GM23338 (cell line): ENCODE measurements around the gene LRRC42. TPM values are rescaled to one million over a fixed set of nuclear protein-coding genes. Genes with fewer than 3 reads are reported as not detected.

Source experiments
- ATAC-seq: fragments of 200-7000 bp; cut with Tn5 transposase; 3 replicates; pipeline ENCODE4 v1.9.1; 2020
- DNase-seq: peaks from one replicate; pipeline ENCODE4 v3.0.0-alpha.2; 2015; ENCODE audit warnings: low spot score
- H2AFZ ChIP-seq: fragments of 200-600 bp; sonication (generic); 2 replicates; pipeline ENCODE4 v1.8.0; 2016; ENCODE audit warnings: antibody characterized with exemption, mild to moderate bottlenecking, moderate library complexity
- H3F3A ChIP-seq: fragments of 200-600 bp; sonication (generic); replicated peaks from 2 replicates; pipeline ENCODE4 v1.8.0; 2017; ENCODE audit warnings: antibody characterized with exemption, mixed run types, low read depth
- H3K27ac ChIP-seq: fragments of 200-600 bp; sonication (generic); 2 replicates; pipeline ENCODE4 v1.6.1; 2016; ENCODE audit warnings: low read depth
- H3K27me3 ChIP-seq: fragments of 200-600 bp; sonication (generic); 2 replicates; pipeline ENCODE4 v1.8.0; 2016; ENCODE audit warnings: mild to moderate bottlenecking, mixed run types, moderate library complexity; ENCODE audit not compliant: insufficient read depth
- H3K36me3 ChIP-seq: fragments of 200-600 bp; sonication (generic); 2 replicates; pipeline ENCODE4 v1.8.0; 2016; ENCODE audit warnings: mild to moderate bottlenecking; ENCODE audit not compliant: insufficient read depth
- H3K4me1 ChIP-seq: fragments of 200-600 bp; sonication (generic); 2 replicates; pipeline ENCODE4 v1.8.0; 2016; ENCODE audit warnings: mild to moderate bottlenecking, moderate library complexity; ENCODE audit not compliant: insufficient read depth
- H3K4me2 ChIP-seq: fragments of 200-600 bp; sonication (generic); 2 replicates; pipeline ENCODE4 v1.7.1; 2017; ENCODE audit warnings: mixed run types
- H3K4me3 ChIP-seq: fragments of 200-600 bp; sonication (generic); 2 replicates; pipeline ENCODE4 v1.6.1; 2016; ENCODE audit warnings: mixed run types
- H3K79me2 ChIP-seq: fragments of 200-600 bp; sonication (generic); replicated peaks from 2 replicates; pipeline ENCODE4 v1.8.0; 2017; ENCODE audit warnings: mild to moderate bottlenecking; ENCODE audit not compliant: insufficient read depth
- H3K9me2 ChIP-seq: fragments of 200-600 bp; sonication (generic); 2 replicates; pipeline ENCODE4 v1.8.0; 2017; ENCODE audit not compliant: insufficient read depth
- H4K20me1 ChIP-seq: fragments of 200-600 bp; sonication (generic); replicated peaks from 2 replicates; pipeline ENCODE4 v1.8.0; 2017; ENCODE audit warnings: mild to moderate bottlenecking; ENCODE audit not compliant: insufficient read depth
- H3K27ac Mint-ChIP-seq: 2 replicates; pipeline ENCODE4 v1.8.0; 2020; ENCODE audit warnings: inconsistent platforms, mild to moderate bottlenecking, moderate library complexity, mixed read lengths
- H3K27me3 Mint-ChIP-seq: 3 replicates; pipeline ENCODE4 v1.8.0; 2022; ENCODE audit warnings: low read depth, mild to moderate bottlenecking, moderate library complexity, mixed read lengths, inconsistent platforms; ENCODE audit not compliant: insufficient read depth, poor library complexity
- H3K36me3 Mint-ChIP-seq: 3 replicates; pipeline ENCODE4 v1.8.0; 2021; ENCODE audit warnings: low read depth, mild to moderate bottlenecking, inconsistent platforms, moderate library complexity, mixed read lengths
- H3K4me1 Mint-ChIP-seq: 3 replicates; pipeline ENCODE4 v1.8.0; 2020; ENCODE audit warnings: mild to moderate bottlenecking, inconsistent platforms, mixed read lengths
- H3K4me3 Mint-ChIP-seq: 3 replicates; pipeline ENCODE4 v1.8.0; 2021; ENCODE audit warnings: moderate library complexity, mild to moderate bottlenecking, inconsistent platforms, mixed read lengths
- H3K9me3 Mint-ChIP-seq: 3 replicates; pipeline ENCODE4 v1.8.0; 2020; ENCODE audit warnings: moderate library complexity, mild to moderate bottlenecking, inconsistent platforms, mixed read lengths
- CREB1 ChIP-seq: fragments of 250-450 bp; sonication (Bioruptor Pico); IDR thresholded peaks from 2 replicates; pipeline ENCODE4 v1.5.0; 2020; ENCODE audit warnings: low read depth, mild to moderate bottlenecking, moderate library complexity
- CTCF ChIP-seq, 2 experiments: fragments of 200-600 bp in 1 of 2; sonication (generic) in 1 of 2; conservative IDR thresholded peaks; 2 replicates each; pipeline versions ENCODE4 v1.5.1 to v1.6.1; 2016 to 2017; ENCODE audit warnings: antibody characterized with exemption in 2 of 2, low read depth in 2 of 2, mild to moderate bottlenecking in 2 of 2, moderate library complexity in 1 of 2
- ETS1 ChIP-seq: IDR thresholded peaks from 2 replicates; pipeline ENCODE4 v1.6.1; 2016; ENCODE audit warnings: antibody characterized with exemption
- EZH2 ChIP-seq: fragments of 200-600 bp; sonication (generic); IDR thresholded peaks from one replicate; pipeline ENCODE4 v1.8.0; 2017; ENCODE audit warnings: antibody characterized with exemption, mild to moderate bottlenecking, low read depth; ENCODE audit not compliant: unreplicated experiment
- EZH2phosphoT487 ChIP-seq: fragments of 200-600 bp; sonication (generic); IDR thresholded peaks from one replicate; pipeline ENCODE4 v1.8.1; 2018; ENCODE audit warnings: antibody characterized with exemption; ENCODE audit not compliant: unreplicated experiment
- JUNB ChIP-seq: IDR thresholded peaks from one replicate; pipeline ENCODE4 v1.6.1; 2016; ENCODE audit warnings: antibody characterized with exemption; ENCODE audit not compliant: unreplicated experiment
- NANOG ChIP-seq: IDR thresholded peaks from 2 replicates; pipeline ENCODE4 v1.6.1; 2016; ENCODE audit warnings: antibody characterized with exemption, borderline replicate concordance
- POLR2AphosphoS5 ChIP-seq: IDR thresholded peaks from 2 replicates; pipeline ENCODE4 v1.6.1; 2016; ENCODE audit warnings: antibody characterized with exemption, low read depth
- REST ChIP-seq: IDR thresholded peaks from one replicate; pipeline ENCODE4 v1.6.1; 2018; ENCODE audit warnings: antibody characterized with exemption; ENCODE audit not compliant: unreplicated experiment
- ZNF114 ChIP-seq: fragments of 250-450 bp; sonication (Bioruptor Pico); IDR thresholded peaks from 2 replicates; pipeline ENCODE4 v1.5.0; 2020; ENCODE audit warnings: mild to moderate bottlenecking, moderate library complexity
- ZNF331 ChIP-seq: fragments of 250-450 bp; sonication (Bioruptor Pico); IDR thresholded peaks from 2 replicates; pipeline ENCODE4 v1.5.0; 2020; ENCODE audit warnings: low read depth, mild to moderate bottlenecking, moderate library complexity
- polyA plus RNA-seq: library from polyadenylated mRNA; unstranded; fragments of >200 nt; fragmentation: Nextera tagmentation; extraction: Ambion mirVana; gene quantifications from 2 replicates; pipeline ENCODE4 v1.2.1, GENCODE V29; 2016
- total RNA-seq: library from RNA; depleted of rRNA; stranded (reverse); fragments of >200 nt; shearing (Covaris generic); gene quantifications from 2 replicates; pipeline ENCODE4 v1.2.3, GENCODE V29; 2014

The LRRC42 gene
- total and polyA plus RNA-seq, 2 experiments from 2014 or later = 25.9 to 48.1 TPM

GRCh38 chr1:54010415-54011117 lies 64.4 kb downstream of the LRRC42 start (continued):
- TF ChIP-seq ZNF331 (CRISPR knock-in tag) = no peak
- no peak for TF ChIP-seq JUNB
- TF ChIP-seq EZH2phosphoT487 = no peak
- no peak for TF ChIP-seq EZH2

- no peaks in the 10 kb centered on the region for H3K27me3 ChIP-seq
- Mint-ChIP-seq H3K4me1 (peaks cover 8% of the 10 kb centered on the region; the same call in 2 of the 3 replicates), H3K9me3 (no peaks in the 10 kb centered on the region), H3K4me3 (no peak overlapping the region), H3K36me3 (no peaks in the 10 kb centered on the region), H3K27me3 (peaks cover 7% of the 10 kb centered on the region), H3K27ac (no peak overlapping the region)
- no peak for DNase-seq
- H3F3A ChIP-seq = no peaks in the 10 kb centered on the region
- no peaks in the 10 kb centered on the region for H3K79me2 ChIP-seq
- H2AFZ ChIP-seq = no peak overlapping the region
- H3K4me2 ChIP-seq = no peak overlapping the region
- ATAC-seq = no peak
- no peak overlapping the region for H3K27ac ChIP-seq
- H4K20me1 ChIP-seq = no peaks in the 10 kb centered on the region
- H3K4me1 ChIP-seq = no peaks in the 10 kb centered on the region
- H3K4me3 ChIP-seq = no peak overlapping the region
- H3K9me2 ChIP-seq = no peaks in the 10 kb centered on the region; the same call in 1 of the 2 replicates
- H3K36me3 ChIP-seq = no peaks in the 10 kb centered on the region
- TF ChIP-seq CTCF (conservative IDR thresholded peaks at IDR 0.05; ENCODE audit: low read depth in 2 of 2) (no peak), ZNF331 (CRISPR knock-in tag) (no peak), REST (no peak), ZNF114 (CRISPR knock-in tag) (no peak), ETS1 (no peak), POLR2AphosphoS5 (no peak), NANOG (no peak), EZH2 (no peak), EZH2phosphoT487 (no peak), CREB1 (CRISPR knock-in tag) (no peak), JUNB (no peak)
Observed at GRCh38 chr1:54011316-54012007, 65.3 kb downstream of the LRRC42 start.
